ENCODE data around the gene TTYH2. TPM values are rescaled to one million over a fixed set of nuclear protein-coding genes. Genes with fewer than 3 reads are reported as not detected.
A peak's percentile ranks its signal among the peaks of the same experiment; 100 is the strongest.

Gene TTYH2
- total and polyA plus RNA-seq, 7 donors, result 0.89 to 16.4 (median 5.1) TPM

- DNase-seq (no peak), ATAC-seq (peak in 1 of 4 donors; percentile 51)
- no peaks in the 10 kb centered on the region for H3K27me3 ChIP-seq (ENCODE audit: insufficient read depth in 3 of 3, low read length in 2 of 3)
- no peak overlapping the region for H3K27ac ChIP-seq
- intact Hi-C loops (cut with DNase I), result loop anchor here (2.0 to 5.0 kb wide), 3 partner anchors 66 to 85 kb away; partner anchors contain the start of genes BTBD17 (in 1 of the 2) and TTYH2 (in 1 of the 2)
- H3K4me3 ChIP-seq, result no peak overlapping the region
- no peaks in the 10 kb centered on the region for H3K36me3 ChIP-seq (ENCODE audit: insufficient read depth in 1 of 2, low read depth in 1 of 2)
- WGBS, 3 donors, result 66 to 79% (median 75%) methylated on average over 10 of the region's 10 CpGs
- no peak for TF ChIP-seq CTCF (IDR thresholded peaks at IDR 0.05)
- no peaks in the 10 kb centered on the region for H3K4me1 ChIP-seq
- H3K9me3 ChIP-seq, result no peaks in the 10 kb centered on the region
These were observed 82.5 kb downstream of the TTYH2 start for GRCh38 chr17:74295625-74296547.

DNA sequence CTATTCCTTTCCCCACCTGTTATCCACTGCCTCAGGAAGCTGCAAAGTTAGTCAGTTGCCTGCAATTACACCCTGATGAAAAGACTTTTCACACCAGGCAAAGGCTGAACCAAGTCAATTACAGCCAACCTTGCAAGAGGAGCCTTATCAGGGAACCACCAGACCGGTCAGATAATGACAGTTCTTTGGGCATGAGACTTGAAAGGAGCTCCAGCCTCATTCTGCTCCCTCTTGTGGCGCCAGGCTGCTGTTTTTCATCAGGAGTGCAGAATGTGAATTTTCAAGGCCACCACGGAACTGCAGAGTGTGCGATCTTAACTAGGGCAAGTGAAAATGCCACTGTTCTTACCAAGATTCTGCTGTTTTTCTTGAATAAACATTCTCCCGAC lies 83.2 kb downstream of the TTYH2 start:
- ATAC-seq, result peak; percentile 56 to 80 (median 71)

GRCh38 chr17:74297941-74298340 lies 84.6 kb downstream of the TTYH2 start:
- ATAC-seq (no peak), DNase-seq (no peak)
- Histone ChIP-seq H3K36me3 (ENCODE audit: insufficient read depth in 1 of 2, low read depth in 1 of 2) (no peaks in the 10 kb centered on the region), H3K27ac (no peak overlapping the region), H3K27me3 (ENCODE audit: insufficient read depth in 3 of 3, low read length in 2 of 3) (no peaks in the 10 kb centered on the region), H3K9me3 (no peaks in the 10 kb centered on the region), H3K4me3 (no peak overlapping the region), H3K4me1 (no peaks in the 10 kb centered on the region)
- 78 to 85% (median 81%) methylated on average over 4 of the region's 4 CpGs for WGBS, 3 donors
- intact Hi-C loops (cut with DNase I), result loop anchor here (2.0 to 5.0 kb wide), 3 partner anchors 64 to 87 kb away; partner anchors contain the start of genes BTBD17 (in 1 of the 2) and TTYH2 (in 1 of the 2)
- no peak for TF ChIP-seq CTCF (IDR thresholded peaks at IDR 0.05)

More for the DNA sequence above, 83.2 kb downstream of the TTYH2 start:
- Histone ChIP-seq H3K4me3 (no peak overlapping the region), H3K4me1 (no peaks in the 10 kb centered on the region), H3K27me3 (ENCODE audit: insufficient read depth in 3 of 3, low read length in 2 of 3) (no peaks in the 10 kb centered on the region), H3K9me3 (no peaks in the 10 kb centered on the region), H3K27ac (no peak overlapping the region), H3K36me3 (ENCODE audit: insufficient read depth in 1 of 2, low read depth in 1 of 2) (no peaks in the 10 kb centered on the region)
- intact Hi-C loops (cut with DNase I), result loop anchor here (2.0 to 5.0 kb wide), 3 partner anchors 66 to 86 kb away; partner anchors contain the start of genes BTBD17 (in 1 of the 2) and TTYH2 (in 1 of the 2)
- DNase-seq, result peak; percentile 50 to 76
- WGBS, 3 donors, result 3 to 7% (median 7%) methylated on average over 5 of the region's 5 CpGs
- peak; percentile 55 for TF ChIP-seq CTCF (IDR thresholded peaks at IDR 0.05)

DNA sequence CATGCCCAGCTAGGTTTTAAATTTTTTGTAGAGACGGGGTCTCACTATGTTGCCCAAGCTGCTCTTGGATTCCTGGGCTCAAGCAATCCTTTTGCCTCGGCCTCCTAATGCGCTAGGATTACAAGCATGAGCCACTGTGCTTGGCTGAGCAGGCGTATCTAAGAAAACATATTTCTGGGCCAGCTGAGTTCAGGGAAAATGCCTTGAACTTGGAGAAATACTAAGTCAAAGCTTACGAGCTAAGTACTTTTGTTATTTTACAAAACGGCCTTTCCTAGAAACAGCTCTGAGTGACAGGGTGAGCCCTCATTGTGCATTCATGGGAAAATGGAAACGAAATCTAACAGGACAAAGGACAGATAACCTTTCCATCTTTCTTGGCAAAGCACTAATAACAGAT lies 85.4 kb downstream of the TTYH2 start:
- DNase-seq, result no peak
- H3K27me3 ChIP-seq (ENCODE audit: insufficient read depth in 3 of 3, low read length in 2 of 3), result no peaks in the 10 kb centered on the region
- no peak for ATAC-seq
- H3K4me3 ChIP-seq, result no peak overlapping the region
- TF ChIP-seq CTCF (IDR thresholded peaks at IDR 0.05), result no peak
- H3K27ac ChIP-seq, result no peak overlapping the region
- H3K4me1 ChIP-seq, result no peaks in the 10 kb centered on the region
- H3K36me3 ChIP-seq (ENCODE audit: insufficient read depth in 1 of 2, low read depth in 1 of 2), result no peaks in the 10 kb centered on the region
- WGBS, 3 donors, result 79 to 87% (median 82%) methylated on average over 7 of the region's 7 CpGs
- intact Hi-C loops (cut with DNase I), result loop anchor here in 1 of 2 donors (5.0 kb wide), 1 partner anchor 64 kb away; the partner anchor contains the start of gene BTBD17
- H3K9me3 ChIP-seq, result no peaks in the 10 kb centered on the region
